HG03520 (cell line): ENCODE results near the gene SEMA4D.
A peak's percentile ranks its signal among the peaks of the same experiment; 100 is the strongest.

Source experiments
- ATAC-seq: cut with Tn5 transposase; IDR thresholded peaks from one replicate; pipeline ENCODE4 v1.9.1; 2021; ENCODE audit warnings: mild to moderate bottlenecking, moderate library complexity; ENCODE audit not compliant: unreplicated experiment

Gene SEMA4D

DNA sequence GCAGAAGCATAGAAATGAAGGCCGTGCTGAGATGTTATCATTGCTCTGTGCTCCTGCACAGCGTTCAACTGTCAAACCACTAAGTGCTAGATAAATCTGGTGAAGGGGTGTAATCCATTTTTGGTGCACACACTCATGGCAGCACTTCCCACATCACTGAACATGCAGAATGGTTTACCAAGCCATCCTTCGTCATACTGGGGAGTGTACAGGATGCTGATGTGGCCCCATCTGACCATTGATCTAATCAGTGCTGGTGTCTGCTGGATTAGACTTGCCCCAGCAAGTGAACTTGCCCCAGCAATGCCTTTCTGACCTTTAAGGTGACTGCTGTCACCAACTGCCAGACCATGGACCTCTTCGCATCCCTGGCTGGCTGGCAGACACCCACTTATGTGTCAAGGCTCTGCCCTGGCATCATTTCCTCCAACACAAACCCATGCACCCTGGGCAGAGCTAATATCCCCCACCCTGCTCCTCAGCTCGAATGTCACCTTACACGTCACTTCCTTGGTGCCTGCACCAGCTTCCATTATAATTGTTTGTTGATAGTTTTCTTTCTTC, 4.2 kb upstream of the SEMA4D start:
- ATAC-seq: no peak

DNA sequence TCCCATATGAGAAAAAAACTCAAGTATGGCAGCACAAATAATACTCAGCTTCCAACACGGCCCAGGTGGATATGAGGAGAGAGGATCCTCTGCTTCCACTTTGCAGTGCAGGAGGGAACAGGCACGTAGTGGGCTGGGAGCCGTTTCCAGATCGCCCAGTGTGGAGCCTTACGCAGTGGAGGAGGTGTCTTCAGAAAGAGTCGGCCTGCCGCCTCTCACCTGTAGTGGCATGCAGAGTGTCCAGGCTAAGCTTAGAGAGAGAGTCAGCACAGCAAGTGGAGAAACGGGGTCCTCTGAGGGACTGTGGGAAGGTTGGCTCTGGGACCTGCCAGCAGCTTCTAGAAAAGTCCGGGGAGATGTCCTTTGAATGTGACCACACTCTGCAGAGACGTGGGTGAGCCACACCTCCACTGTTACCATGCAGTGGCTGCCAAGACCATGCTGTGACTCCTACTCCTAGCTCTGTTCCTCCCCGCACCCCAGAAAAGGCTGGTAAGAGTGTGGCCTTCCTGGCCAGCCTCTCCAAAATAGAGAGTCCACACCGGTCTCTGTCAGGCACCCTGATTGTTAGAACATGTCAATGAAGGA, 3.5 kb upstream of the SEMA4D start:
- no peak for ATAC-seq

DNA sequence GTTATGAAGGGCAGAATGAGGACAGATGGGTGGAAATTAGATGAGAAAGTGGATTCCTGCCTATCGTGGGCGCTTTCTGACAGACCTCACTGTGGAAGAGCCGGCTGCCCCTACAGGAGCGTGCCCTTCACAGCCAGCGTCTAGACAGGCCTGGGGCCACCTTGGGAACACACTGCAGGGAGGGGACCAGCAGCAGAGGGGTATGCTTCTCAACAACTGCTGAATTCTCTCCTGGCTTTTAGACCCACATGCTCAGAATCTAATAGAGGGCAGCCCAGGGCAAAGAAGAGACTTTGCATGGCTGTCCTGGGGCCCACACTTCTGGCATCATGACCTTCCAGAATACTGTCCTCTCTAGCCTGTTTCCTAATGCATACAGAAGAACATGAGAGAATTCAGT, 2.1 kb upstream of the SEMA4D start:
- no peak for ATAC-seq

DNA sequence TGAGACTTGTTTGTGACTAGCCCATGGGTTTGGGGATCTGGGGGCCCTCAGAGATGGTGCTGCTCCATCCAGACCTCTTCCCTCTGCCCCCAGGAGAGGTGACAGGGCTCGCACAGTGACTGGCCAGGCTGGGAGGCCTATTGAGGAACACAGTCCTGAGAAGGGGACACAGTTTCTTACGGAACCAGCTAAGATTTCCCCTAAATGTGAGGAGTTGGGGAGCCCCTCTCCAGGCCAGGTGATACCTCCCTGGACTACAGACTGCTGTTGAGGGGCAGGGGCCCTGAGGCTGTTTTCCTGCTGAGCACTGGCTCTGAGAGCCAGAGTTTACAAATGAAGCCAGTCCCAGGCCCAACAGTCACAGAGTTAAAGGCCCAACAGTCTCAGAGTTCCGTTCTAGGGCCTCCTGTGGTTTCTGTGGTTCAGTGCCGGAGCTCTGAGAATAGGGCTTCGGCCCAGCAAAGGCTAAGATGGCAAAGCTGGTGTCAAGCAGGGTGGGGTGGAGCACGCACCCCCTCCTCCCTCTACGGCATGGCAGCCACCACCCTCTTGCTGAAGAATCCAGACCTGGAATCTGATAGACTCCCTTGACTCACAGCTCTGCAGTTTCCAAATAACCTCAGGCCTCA, 1.1 kb upstream of the SEMA4D start:
- ATAC-seq: no peak

DNA sequence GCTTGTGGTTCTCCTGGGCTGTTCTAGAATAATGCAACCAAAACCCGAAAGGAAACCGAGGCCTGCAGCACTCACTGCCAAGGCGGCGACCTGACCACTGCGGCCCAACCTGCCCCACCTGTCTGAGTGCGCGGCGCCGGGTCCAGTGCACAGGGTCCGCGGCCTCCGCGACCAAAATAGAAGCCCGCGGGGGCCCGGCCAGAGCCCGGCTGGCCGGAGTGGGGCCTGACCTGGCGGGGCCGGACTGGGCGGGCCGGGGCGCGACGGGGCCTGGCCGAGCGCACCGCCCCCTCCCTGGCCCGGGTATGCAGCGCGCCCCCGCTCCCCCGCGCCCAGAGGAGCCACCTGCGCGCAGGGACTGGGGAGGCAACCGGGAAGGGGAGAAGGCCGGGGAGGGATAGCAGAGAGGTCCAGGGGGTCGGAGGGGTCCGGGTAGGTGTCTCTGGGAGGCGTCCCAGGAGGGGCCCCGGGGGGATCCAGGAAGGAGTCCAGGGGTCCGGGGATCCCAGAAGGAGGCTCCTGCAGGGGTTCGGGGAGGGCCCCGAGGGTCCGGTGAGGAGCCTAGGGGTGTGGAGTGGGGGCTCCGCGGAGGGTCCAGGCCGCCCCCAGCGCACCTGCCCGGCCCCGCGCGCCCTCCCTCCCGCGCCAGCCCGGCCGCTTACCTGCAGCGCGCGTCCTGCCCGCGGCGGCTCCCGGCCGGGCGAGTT, 503 bp downstream of the SEMA4D start:
- ATAC-seq: peak; percentile 36

DNA sequence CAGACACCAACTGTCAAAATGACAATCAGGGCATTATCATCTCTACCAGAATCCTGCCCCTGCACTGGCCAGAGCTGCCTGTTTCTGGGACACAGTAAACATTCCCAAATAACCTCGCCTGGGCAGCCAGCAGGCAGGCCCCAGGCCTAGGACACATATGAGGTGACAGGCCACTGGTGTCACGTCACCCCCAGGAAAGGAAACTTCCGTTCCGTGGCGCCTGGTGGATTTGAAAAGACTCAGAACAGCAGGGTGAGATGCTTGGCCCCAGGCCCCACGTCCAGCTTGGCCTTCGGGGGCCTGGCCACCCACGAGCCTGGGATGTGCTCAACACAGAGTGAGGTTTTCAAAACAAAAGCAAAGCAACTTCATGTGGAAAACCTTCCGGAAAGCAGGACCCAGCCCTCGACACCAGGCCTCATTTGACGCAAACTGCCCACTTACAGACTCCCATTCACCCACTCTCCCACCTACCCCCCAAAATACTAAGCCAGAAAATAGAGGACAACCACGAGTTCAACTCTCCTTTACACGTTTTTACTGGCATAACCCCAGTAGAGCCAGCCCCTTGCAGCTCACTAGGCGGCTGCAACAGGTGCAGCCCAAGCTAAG, 1.2 kb downstream of the SEMA4D start:
- ATAC-seq: no peak

DNA sequence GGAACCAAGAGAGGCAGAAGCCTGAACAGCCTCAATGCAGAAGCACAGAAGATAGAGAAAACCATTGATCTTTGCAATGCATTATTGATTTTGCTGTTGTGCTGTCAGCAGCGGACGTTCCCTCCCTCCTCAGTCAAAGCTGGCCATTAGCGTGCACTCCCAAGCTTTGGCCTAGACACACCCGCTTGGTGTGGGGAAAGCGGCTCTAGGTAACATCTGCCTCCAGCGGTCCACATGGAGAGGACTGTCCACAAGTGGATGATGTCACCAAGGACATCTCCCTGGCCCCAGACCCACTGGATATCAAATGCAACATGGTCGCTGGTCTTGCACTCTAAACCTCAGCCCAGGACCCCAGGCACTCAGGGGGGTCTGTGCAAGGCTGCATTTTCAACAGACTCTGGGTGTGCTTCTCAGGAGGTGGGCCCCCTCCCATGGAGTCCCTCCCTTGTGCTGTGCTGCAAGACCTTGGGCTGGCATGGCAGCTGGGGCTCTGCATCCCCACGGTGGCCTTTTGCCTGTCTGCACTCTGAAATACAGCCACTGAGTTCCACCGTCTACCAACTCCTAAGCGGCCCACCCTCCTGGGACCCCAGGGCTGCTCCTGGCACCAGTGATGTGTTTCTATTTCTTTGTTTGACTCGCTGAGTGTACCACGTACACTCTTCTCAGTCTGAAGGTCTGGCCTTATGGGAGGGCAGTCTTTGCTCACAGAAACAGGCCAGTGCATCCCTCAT, 1.9 kb downstream of the SEMA4D start:
- no peak for ATAC-seq

DNA sequence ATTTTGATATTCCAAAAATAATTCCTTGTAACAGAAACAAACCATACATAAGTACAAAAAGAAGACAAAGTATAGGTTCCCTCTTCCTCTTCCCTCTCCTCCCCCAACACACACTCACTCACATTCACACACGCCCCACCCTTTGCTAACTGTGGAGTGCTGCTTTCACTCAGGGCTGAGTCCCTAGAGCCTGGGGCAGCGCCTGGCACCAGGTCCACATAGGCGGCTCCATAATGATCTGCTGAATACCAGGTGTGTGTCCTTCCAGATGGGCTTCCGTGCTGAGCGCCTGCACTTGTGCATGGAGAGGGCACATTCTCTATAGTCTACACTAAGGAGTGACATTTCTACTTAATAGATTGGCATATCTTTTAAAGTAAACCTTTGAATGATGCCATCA, 3.7 kb downstream of the SEMA4D start:
- ATAC-seq: no peak

DNA sequence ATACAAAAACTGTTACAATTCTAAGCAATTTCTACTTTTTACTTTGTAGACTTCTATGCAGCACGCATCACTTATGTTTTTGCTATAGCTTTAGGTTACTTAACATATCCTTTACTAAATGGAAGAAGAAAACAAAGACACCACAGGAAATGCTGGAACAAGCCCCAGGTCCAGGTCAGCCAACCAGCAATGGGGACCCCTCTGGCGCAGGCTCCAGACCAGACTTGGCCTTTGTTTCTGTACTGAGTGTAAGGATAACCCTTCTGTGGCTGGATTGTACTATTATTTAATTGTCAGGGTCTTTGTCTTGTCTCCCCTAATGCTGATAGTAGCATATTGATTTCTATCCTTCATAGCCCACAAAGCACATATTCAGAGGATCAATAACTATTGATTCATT, 4.2 kb downstream of the SEMA4D start:
- no peak for ATAC-seq

DNA sequence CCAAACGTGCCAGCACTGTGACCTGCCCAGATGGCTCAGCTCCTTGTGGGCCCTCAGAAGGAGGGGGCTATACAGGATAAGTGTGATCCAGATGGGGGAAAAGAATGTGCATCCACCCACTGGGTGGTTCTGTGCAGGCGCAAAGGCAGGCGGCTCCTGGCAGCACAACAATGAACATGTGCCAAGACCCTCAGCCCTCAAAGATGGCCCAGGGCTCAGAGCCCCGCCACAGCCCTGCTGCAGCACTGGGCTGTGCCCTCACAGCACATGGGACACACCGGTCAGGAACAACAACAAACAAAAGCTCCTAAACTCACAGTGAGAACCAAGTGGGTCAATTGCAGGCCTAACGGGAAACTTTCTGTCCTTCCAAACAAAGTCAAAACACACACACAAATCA, 4.7 kb downstream of the SEMA4D start:
- no peak for ATAC-seq

DNA sequence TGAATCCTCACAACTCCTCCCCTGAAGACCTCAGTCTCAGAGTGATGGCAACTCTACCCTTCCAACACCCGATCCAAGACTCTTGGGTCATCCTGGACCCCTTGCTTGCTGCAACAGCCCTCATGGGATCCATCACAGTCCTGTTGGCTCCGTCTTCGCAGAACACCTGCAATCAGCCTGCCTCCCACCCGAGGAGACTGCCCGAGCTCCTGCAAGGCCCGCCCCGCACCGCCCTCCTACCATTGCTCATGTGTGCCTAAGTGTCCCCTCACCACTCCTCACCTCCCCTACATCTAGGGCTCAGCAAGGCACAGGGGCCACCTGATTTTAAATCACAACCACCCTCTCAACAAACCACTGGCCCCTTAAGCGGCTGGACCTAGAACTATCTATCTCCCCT, 5.3 kb downstream of the SEMA4D start:
- ATAC-seq: no peak

DNA sequence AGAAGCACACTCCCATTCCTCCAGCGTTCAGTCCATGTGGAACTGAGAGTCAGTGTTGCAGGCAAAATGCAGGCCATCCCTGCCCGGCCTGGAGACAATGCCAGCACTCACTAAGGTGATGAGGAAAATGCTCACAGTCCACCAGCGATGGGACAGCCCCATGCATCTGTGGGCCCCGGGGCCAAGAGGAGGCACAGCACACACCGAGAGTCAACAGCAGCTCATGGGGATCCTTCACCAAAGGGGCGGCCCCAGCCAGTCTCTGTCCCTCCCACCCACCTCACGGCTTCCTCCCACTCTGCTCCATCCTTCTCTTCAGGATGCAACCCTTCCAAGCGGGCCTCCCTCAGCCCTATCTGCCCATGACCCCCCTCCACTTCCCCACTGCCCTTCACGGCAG, 6.2 kb downstream of the SEMA4D start:
- no peak for ATAC-seq

DNA sequence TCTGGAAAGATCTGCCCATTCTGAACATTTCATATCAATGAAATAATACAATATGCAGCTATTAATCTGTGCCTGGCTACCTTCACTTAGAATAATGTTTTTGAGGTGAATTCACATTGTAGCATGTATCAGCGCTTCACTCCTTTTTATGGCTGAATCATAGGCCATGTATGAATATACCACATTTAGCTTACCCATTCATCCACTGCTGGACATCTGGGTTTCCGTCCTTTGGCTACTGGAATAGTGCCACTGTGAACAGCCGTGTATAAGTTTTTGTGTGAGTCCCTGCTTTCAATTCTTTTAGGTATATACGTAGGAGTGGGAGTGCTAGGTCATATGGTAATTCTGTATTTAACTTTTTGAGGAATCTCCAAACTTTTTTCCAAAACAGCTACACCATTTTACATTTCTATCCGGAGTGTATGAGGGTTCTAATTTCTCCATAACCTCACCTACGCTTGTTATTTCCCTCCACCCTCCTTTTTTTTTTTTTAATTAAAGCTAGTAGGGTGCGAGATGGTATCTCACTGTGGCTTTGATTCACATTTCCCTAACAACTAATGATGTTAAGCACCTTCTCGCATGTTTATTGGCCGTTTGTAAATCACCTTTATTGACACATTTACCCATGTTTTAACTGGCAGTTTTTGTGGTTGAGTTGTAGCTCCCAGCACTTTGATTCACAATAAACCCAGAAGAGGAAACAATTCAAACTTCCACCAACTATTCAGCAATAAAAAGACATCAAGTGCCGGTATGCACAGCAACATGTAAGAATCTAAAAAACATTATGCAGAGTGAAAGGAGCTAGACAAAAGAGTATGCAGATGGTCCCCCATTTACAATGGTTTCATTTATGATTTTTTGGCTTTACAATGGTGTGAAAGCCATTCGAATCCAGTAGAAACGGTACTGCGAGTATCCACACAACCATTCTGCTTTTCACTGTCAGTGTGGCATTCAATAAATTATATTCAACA, 8.1 kb downstream of the SEMA4D start:
- no peak for ATAC-seq

DNA sequence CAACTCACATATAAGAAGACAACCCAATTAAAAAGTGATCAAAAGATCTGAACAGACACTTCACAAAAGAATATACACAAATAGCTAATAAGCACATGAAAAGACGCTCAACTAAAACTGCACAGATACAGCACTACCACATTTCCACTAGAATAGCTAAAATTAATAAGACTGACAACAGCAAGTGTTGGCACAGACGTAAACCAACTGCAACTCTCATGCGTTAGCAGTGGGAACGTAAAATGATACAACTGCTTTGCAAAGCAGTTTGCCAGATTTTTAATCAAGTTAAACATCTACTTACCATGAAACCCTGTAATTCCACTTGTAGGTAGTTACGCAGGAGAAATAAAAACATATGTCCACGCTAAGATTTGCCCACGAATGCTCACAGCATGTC, 9.0 kb downstream of the SEMA4D start:
- no peak for ATAC-seq

DNA sequence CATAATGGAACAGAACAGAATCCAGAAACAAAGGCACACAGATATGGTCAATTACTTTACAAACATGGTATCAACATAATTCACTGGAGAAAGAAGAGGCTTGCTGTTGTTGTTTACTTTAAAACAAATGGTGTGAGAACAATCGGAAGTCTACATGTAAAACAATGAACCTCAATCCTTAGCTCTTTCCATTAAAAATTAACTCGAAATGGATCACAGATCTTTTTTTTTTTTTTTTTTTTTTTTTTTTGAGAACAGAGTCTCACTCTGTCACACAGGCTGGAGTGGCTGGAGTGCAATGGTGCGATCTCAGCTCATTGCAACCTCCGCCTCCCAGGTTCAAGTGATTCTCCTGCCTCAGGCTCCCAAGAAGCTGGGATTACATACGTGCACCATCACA, 9.8 kb downstream of the SEMA4D start:
- ATAC-seq: no peak

DNA sequence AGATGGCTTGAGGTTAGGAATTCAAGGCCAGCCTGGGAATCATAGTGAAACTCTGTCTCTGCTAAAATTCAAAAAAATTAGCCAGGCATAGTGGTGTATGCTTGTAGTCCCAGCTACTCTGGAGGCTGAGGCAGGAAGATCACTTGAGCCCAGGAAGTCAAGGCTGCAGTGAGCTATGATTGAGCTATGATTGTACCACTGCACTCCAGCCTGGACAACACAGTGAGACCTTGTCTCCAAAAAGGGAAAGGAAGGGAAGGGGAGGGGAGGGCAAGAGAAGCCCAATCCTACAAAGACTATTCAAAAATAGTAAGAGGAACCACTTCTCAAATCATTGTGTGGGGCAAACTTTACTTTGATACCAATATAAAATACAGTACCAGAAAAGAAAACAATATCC, 11.2 kb downstream of the SEMA4D start:
- ATAC-seq: no peak

DNA sequence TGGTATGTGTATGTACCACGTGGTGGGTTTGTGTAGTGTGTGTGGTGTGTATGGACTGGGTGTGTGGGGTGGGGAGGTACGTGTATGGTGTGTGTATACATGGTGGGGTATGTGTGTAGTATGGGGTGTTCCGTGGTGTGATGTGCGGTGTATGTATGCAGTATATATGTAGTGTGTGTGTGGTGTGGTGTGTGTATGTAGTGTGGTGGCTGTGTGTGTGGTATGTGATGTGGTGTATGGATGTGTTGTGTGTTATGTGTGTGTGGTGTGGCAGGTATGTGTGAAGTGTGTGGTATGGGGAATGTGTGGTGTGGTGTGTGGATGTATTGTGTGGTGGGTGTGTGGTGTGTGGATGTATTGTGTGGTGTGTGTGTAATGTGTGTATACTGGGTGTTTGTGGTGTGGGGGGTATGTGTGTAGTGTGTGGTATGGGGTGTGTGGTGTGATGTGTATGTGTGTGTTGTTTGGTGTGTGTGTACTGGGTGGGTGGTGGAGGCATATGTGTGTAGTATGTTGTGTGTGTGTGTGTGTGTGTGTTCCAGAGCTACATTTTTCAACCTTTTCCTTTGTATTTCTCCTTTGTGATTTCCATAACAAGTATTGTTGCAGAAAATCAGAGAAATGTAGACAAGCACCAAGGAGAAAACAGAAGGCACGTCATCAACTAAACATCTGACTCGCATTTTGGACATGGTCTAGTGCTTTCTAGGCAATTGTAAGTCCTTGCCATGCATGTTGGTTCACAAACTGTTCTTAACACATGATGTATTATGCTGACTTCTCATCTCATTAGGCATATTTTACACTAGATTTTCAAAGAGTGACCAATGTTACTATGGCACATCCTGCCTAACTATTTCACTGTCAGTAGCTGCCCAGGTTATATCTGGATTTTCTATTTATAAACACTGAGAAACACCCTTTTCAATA, 13.2 kb downstream of the SEMA4D start:
- ATAC-seq: peak; percentile 58

DNA sequence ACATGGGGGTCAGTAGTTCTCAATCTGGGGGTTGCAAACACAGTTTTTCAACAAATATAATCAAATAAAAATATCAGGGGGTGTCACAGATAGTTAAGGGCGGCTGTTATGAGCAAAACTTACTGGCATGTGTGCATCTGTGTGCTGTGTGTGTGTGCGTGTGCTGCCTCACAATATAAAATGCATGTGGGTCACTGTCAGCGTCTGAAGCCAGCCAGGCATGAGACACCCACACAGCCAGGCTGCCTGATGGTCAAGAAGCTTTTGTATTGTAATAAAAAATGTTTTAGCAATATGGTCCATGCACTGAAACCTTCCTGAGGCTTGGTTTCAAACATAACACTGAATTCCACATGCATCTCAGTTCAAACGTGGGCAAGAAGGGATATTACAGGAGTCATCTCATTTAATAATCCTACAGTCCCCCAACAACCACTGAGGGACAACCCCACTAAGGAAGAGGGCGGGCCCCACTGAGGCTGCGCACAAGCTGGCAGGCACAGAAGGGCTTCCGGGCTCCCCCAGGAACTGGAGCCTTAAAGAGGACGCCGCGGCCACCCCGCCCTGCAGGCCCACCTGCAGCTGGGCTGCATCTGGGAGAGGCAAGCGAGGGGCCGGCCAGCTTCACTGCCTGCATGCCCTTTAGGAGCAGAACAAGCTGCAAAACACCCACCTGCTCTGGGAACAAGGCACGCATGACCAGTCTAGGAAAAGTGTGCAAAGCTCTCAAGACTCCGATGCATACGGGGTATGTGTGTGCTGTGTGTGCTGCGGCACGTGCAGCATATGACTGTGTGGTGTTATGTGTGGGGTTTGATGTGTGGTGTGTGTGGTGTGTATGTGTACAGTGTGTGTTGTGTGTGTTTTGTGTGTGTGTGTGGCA, 14.1 kb downstream of the SEMA4D start:
- ATAC-seq: peak; percentile 64
